ENCODE data around the gene CACNB4.

CACNB4 gene

GRCh38 chr2:151975460-151976414 lies 123.1 kb downstream of the CACNB4 start:
- no peak for DNase-seq (ENCODE audit: low read depth)

GRCh38 chr2:151974988-151975387 lies 123.9 kb downstream of the CACNB4 start:
- no peak for DNase-seq (ENCODE audit: low read depth)

- no peak for DNase-seq (ENCODE audit: low read depth)
Observed at GRCh38 chr2:151973901-151974199, 125.0 kb downstream of the CACNB4 start.

GRCh38 chr2:151973013-151973900 lies 125.6 kb downstream of the CACNB4 start:
- DNase-seq (ENCODE audit: low read depth): no peak

GRCh38 chr2:151972241-151973012 lies 126.4 kb downstream of the CACNB4 start:
- DNase-seq (ENCODE audit: low read depth): no peak

- DNase-seq (ENCODE audit: low read depth): no peak
Observed at GRCh38 chr2:151971301-151972051, 127.4 kb downstream of the CACNB4 start.

- DNase-seq (ENCODE audit: low read depth): no peak
Observed at GRCh38 chr2:151968770-151969470, 129.9 kb downstream of the CACNB4 start.

GRCh38 chr2:151967829-151968722 lies 130.8 kb downstream of the CACNB4 start:
- no peak for DNase-seq (ENCODE audit: low read depth)

- DNase-seq (ENCODE audit: low read depth): no peak
Observed at GRCh38 chr2:151965884-151966283, 133.0 kb downstream of the CACNB4 start.

- no peak for DNase-seq (ENCODE audit: low read depth)
Observed at GRCh38 chr2:151961558-151961957, 137.3 kb downstream of the CACNB4 start.

- DNase-seq (ENCODE audit: low read depth): no peak
Observed at GRCh38 chr2:151959238-151959637, 139.6 kb downstream of the CACNB4 start.

- no peak for DNase-seq (ENCODE audit: low read depth)
Observed at GRCh38 chr2:151953467-151953866, 145.4 kb downstream of the CACNB4 start.

- DNase-seq (ENCODE audit: low read depth): no peak
Observed at GRCh38 chr2:151952691-151953456, 146.0 kb downstream of the CACNB4 start.

- no peak for DNase-seq (ENCODE audit: low read depth)
Observed at GRCh38 chr2:151947813-151948165, 151.1 kb downstream of the CACNB4 start.

GRCh38 chr2:151946899-151947812 lies 151.7 kb downstream of the CACNB4 start:
- DNase-seq (ENCODE audit: low read depth): no peak

GRCh38 chr2:151946250-151946884 lies 152.5 kb downstream of the CACNB4 start:
- DNase-seq (ENCODE audit: low read depth): no peak

- DNase-seq (ENCODE audit: low read depth): no peak
Observed at GRCh38 chr2:151945602-151946001, 153.2 kb downstream of the CACNB4 start.

GRCh38 chr2:151945186-151945585 lies 153.7 kb downstream of the CACNB4 start:
- no peak for DNase-seq (ENCODE audit: low read depth)
